HG03432 (cell line): ENCODE results near the gene ZZZ3.
A peak's percentile ranks its signal among the peaks of the same experiment; 100 is the strongest.
"Not testable (repeated sequence)": the region's sequence is repeated elsewhere in the genome, so short reads cannot be mapped to it uniquely, and the experiment has no call there.

Experiments
- ATAC-seq: cut with Tn5 transposase; IDR thresholded peaks from one replicate; pipeline ENCODE4 v1.9.1; 2021; ENCODE audit warnings: mild to moderate bottlenecking, moderate library complexity; ENCODE audit not compliant: unreplicated experiment

The ZZZ3 gene

DNA sequence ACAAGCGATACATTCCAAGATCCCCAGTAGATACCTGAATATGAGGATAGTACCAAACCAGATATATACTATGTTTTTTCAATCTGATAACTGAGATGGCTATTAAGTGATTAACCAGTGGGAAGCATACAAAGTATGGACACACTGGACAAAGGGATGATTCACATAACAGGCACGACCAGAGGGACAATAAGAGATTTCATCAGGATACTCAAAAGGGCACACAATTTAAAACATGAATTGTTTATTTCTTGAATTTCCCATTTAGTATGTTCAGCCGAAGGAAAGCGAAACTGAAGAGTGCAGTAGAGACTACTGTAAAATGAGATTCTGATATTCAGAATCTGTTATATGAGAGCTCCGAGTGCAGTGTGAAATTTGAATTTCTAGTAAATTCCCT is 10.6 kb downstream of the ZZZ3 start:
- peak; percentile 43 for ATAC-seq

DNA sequence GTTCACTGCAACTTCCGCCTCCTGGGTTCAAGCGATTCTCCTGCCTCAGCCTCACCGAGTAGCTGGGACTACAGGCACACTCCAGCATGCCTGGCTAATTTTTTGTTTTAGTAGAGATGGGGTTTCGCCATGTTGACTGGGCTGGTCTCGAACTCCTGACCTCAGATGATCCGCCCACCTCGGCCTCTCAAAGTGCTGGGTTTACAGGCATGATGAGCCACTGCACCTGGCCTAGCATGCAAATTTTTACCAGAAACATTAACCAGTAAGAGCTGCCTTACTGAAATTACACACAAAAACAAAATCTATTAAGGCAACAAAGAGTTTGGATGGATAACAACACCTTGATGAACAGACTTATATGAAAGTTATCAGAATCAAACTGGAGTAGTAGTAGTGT is 12.1 kb downstream of the ZZZ3 start:
- no peak for ATAC-seq

DNA sequence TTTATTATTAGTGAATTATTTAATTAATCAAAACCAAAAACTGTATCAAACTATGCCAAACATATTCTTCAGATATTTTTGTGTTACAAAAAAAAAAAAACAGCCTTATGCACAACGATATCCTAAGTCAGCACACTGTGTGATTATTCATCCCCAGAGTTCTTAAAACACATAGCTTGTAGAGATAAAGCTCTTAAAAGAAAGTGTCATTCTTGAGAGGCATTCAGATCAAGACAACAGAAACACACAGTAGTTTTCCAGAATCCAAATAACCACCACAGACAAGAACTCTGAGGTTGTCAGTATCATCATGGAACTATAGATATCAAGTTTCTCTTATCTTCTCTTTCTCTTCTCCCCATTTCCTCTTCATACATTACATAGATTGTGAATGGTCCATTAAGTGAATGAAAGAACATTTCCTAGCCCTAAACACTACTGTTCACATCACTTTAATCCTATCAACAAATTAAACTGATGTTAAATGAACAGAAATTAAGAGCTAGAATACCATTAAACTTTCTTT is 13.5 kb downstream of the ZZZ3 start:
- no peak for ATAC-seq

DNA sequence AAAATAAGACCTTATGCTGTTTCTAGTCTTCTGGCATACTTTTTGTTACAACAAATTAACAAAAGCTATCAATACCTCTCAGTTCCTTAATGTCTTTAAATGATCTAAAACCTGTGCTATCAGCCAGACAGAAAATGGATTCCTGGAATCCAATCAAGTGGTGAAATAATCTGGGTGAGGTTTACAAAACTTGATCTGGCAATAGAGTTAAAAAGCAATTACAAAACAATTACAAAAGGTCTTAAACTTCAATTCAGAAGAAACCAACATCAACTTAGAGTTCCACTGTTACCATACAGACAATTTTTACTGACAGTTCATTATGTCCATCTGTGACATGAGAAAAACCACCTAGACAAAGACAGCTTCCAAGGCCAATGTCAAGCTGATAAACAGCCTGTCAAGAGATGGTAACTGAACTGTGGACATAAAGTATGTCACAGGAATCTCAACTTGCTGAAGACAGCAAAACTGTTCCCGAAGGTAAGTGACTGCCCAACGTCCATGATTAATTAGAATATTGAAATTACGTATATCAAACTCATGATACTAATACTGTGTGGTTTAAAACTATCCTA is 17.4 kb downstream of the ZZZ3 start:
- ATAC-seq = no peak

DNA sequence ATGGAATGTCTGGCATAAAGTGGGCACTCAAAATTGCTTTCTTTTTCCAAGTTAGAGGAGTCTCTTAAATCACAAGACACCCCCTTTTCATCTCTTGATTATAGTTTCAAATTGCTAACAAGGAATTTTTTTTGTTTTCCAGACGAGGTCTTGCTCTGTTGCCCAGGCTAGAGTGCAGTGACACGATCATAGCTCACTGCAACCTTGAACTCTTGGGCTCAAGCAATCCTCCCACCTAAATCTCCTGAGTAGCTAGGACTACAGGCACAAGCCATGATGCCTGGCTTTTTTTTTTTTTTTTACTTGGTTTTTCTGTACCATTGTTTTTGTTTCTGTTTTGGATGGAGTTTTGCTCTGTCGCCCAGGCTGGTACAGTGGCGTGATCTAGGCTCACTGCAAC is 20.8 kb downstream of the ZZZ3 start:
- no peak for ATAC-seq

DNA sequence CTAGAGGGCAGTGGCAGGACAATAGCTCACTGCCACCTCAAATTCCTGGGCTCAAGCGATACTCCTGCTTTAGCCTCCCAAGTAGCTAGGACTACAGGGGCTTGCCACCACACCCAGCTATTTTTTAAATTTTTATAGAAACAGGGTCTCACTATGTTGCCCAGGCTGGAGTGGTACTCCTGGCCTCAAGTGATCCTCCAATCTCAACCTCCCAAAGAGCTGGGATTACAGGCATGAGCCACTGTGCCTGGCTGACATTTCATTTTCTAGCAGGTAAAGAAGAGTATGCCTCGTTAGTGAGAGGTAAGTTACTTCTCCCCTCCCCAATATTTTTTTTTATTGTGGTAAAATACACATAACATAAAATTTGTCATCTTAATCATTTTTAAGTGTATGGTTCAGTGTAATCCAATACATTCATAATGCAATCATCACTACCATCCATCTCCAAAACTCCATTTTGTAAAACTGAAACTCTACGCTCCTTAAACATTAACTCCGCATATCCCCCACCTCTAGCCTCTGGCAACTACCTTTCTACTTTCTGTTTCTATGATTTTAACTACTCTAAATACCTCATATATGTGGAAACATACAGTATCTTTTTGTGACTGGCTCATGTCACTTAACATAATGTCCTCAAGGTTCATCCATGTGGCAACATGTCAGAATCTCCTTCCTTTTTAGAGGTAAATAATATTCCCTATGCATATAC is 22.4 kb downstream of the ZZZ3 start:
- ATAC-seq = peak; percentile 55

DNA sequence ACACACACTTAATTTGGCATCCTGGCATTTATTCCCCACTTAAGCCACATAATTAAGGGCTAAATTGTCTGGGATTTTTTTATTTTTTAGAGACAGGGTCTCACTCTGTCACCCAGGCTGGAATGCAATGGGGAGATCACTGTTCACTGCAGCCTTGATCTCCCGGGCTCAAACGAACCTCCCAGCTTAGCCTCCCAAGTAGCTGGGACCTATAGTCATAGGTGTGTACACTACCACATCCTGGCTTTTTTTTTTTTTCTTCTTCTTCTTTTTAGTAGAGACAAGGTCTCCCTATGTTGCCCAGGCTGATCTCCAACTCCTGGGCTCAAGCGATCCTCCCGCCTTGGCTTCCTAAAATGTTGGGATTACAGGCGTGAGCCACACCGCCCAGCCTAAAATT is 24.2 kb downstream of the ZZZ3 start:
- ATAC-seq = no peak

DNA sequence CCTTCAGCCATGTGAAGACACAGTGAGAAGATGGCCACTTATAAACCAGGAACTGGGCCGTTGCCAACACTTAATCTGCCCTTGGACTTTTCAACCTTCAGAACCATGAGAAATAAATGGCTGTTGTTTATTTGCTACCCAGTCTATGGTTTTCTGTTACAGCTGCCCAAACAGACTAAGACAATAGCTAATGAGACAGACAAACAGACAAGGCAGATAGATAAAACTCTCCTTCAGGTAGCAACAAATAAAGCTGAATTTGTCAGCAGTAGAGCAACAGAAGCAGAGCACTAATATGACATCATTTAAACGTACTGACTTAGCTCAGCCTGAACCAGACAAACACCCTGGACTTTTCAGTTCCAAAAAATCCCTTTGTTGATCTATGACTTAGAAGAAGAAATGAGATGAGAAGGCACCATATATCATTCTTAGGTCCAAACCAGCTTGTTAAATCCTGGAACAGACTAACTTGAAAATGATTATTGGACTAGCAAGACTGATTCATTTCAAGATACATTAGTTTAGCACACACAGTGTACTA is 27.0 kb downstream of the ZZZ3 start:
- no peak for ATAC-seq

DNA sequence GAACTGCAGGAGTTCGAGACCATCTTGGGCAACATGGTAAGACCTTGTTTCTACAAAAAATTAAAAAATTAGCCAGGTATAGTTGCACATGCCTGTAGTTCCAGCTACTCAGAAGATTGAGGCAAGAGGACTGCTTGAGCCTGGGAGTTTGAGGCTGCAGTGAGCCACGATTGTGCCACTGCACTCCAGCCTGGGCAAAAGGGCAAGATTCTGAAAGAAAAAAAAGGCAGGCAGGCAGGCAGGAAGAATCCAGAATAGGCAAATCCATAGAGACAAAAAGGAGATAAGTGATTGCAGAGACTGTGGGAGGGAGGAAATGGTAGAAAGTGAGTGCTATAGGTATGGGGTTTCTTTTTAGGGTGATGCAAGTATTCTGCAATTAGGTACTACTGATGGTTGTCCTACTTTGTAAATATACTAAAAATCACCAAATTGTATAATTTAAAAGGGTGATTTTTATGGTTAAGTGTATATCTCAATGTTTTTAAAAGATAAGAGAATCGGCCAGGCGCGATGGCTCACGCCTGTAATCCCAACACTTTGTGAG is 29.4 kb downstream of the ZZZ3 start:
- no peak for ATAC-seq

DNA sequence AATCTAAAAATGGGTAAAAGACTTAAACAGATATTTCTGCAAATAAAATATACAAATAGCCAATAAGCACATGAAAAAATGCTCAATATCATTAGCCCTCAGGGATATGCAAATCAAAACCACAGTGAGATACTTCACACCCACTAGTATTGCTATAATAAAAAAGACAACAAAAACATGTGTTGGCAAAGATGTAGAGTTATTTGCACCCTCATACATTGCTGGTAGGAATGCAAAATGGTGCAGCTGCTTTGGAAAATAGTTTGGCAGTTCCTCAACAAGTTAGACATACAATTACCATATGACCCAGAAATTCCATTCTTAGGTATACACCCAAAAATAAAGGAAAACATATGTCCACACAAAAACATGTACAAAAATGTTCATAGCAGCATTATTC is 30.2 kb downstream of the ZZZ3 start:
- no peak for ATAC-seq

DNA sequence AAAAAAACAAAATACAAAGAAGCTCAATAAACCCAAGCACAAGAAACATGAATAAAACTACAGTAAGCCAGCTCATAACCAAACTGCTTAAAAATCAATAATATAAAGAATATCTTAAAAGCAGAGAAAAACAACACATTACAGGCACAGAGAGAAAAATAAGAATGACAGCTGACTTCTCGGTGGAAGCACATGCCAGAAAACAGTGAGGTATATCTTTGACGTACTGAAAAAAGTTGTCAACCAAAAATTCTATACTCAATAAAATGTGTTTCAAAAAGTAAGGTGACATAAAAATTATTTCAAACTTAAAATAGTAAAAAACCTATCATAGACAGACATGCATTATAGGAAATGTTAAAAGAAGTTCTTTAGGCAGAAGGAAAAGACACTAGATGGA is 33.3 kb downstream of the ZZZ3 start:
- ATAC-seq = no peak

DNA sequence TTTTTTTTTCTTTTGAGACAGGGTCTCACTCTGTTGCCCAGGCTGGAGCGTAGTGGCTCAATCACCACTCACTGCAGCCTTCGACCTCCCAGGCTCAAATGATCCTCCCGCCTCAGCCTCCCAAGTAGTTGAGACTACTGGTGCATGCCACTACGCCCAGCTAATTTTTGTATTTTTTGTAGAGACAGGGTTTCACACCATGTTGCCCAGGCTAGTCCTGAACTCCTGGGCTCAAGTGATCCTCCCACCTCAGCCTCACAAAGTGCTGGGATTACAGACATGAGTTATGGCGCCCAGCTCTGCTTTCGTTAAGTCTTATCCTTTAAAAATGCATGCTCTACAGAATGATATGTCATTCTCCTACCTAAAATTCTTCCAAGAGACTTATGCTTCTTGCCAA is 36.2 kb downstream of the ZZZ3 start:
- not testable (repeated sequence) for ATAC-seq

DNA sequence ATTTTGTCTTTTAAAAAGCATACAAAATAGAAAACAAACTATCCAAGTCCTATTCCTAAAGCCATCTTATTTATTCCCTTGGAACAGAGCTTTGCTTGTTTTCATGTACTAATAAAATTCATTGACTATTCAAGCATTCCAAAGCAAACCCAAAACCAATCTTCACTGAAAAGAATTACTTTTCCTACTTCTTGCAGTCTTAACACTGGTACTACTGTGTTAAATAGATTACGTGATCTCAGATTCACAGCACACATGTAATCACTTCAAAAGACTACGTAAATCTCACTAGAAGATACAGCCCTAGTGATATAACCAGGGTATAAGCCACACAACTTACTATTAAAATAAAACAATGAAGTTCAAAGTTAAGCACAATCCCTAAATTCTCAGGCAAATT is 39.0 kb downstream of the ZZZ3 start:
- ATAC-seq = no peak

DNA sequence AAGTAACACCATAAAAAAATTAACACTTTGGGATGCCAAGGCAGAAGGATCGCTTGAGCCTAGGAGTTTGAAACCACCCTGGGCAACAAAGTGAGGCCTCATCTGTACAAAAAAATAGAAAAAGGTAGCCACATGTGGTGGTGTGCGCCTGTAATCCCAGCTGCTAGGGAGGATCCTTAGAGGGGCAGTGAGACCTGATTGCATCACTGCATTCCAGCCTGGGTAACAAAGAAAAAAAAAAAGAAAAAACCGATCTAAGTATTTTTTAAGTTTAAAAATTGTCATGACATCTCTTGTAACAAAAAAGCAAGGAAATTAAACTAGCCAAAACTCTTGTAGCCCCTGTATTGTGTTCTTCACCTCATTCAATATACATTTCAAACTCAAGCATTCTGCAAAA is 39.5 kb downstream of the ZZZ3 start:
- no peak for ATAC-seq

DNA sequence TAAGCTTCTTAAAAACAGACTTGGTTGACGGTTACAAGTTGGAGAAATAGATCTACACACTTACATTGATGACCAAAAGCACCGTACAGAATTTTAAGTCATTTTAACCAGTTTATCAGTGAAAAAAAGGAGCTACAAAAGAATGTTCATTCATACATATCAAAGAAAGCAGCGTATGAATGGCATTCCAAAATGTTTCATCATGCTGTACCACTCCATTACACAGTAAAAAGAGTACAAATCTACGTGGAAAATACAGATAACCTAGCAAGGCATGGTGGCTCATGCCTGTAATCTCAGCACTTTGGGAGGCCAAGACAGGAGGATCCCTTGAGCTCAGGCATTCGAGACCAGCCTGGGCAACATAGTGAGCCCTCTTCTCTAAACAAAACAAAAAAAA is 40.3 kb downstream of the ZZZ3 start:
- no peak for ATAC-seq

DNA sequence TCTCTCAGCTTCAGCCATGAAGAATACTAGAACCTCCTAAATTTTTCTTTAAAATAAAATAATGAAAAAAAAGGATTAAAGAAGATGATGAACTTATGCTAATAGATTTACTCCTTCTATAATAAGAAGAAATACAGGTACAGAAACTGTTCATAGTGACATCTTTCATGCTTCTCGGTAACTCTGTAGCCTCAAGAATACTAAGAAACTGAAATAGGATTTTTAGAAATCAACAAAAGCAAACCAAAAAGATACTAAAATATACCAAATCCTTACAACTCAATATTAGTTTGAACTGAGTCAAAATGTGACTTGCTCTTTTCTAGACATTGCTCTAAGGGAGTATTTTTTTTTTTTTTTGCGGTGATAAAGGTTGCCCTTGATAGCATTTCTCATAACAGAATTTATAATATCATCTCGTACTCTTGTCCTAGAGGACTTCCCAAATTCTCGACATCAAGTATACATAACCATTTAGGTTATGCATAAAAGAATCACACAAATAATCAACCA is 42.8 kb downstream of the ZZZ3 start:
- no peak for ATAC-seq

DNA sequence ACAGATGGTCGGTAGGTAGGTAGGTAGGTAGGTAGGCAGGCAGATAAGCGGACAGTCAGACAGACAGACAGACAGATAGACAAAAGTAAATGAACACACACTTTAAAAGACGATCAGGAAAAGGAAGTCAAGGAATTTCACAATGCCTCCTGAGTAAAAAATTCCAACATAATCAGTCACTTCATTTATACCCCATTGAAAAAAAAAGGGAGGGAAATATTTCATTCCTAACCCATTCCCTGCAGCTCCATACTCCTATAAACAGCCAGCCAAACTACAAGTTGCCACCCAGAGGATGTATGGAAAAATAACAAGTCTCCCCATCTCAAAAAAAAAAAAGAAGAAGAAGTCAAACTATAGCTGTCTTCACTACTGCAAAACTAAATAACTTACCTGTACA is 43.4 kb downstream of the ZZZ3 start:
- ATAC-seq = no peak

DNA sequence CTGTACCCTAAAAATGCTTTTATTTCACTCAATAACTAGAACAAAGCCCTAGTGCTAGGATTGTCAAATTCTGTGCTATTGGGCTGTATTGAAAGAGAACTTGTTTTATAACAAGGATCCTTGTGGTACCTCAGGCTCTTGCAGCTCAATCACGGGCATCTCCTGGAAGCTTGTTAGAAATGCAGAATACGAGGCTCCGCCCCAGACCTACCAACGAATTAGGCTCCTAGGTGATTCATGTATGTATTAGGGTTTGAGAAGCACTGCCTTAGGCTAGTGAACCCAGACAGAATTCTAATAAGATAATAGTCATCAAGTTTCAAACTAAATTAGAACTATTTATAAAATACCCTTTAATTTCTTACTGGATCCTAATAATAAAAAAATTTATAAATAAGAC is 45.6 kb downstream of the ZZZ3 start:
- ATAC-seq = no peak
